WTC11 (cell line): Measurements from ENCODE around the gene TMEM63C. TPM values are rescaled to one million over a fixed set of nuclear protein-coding genes. Genes with fewer than 3 reads are reported as not detected.

Source experiments
- ATAC-seq: fragments of 200-7000 bp; cut with Tn5 transposase; 2 replicates; pipeline ENCODE4 v1.10.0; 2021; ENCODE audit warnings: mild to moderate bottlenecking, moderate library complexity
- CTCF ChIA-PET: fragments of 300-600 bp; sonication (Branson Sonifier 250); formaldehyde crosslinking; loops from one replicate; lab custom pipeline; 2021; ENCODE audit warnings: antibody characterized with exemption; lab: Charles Lee
- POLR2A ChIA-PET: fragments of 350-600 bp; sonication (Branson Sonifier 250); formaldehyde crosslinking; loops from one replicate; lab custom pipeline; 2021; ENCODE audit warnings: antibody characterized with exemption; lab: Charles Lee
- DNase-seq: peaks from one replicate; pipeline ENCODE4 v3.0.0; 2021; ENCODE audit warnings: low spot score
- H3K27ac Mint-ChIP-seq: 2 replicates; pipeline ENCODE4 v1.8.0; 2021; ENCODE audit warnings: mixed read lengths
- H3K27me3 Mint-ChIP-seq: 2 replicates; pipeline ENCODE4 v1.8.0; 2021; ENCODE audit warnings: low read depth, mild to moderate bottlenecking, moderate library complexity, mixed read lengths
- H3K36me3 Mint-ChIP-seq: 2 replicates; pipeline ENCODE4 v1.8.0; 2021; ENCODE audit warnings: mixed read lengths
- H3K4me1 Mint-ChIP-seq: 2 replicates; pipeline ENCODE4 v1.8.0; 2022; ENCODE audit warnings: mixed read lengths
- H3K4me3 Mint-ChIP-seq: 2 replicates; pipeline ENCODE4 v1.8.0; 2021; ENCODE audit warnings: mild to moderate bottlenecking, moderate library complexity, mixed read lengths
- H3K9me3 Mint-ChIP-seq: 2 replicates; pipeline ENCODE4 v1.8.0; 2021; ENCODE audit warnings: mixed read lengths
- CREM ChIP-seq: sonication (generic); formaldehyde crosslinking; IDR thresholded peaks from 2 replicates; pipeline ENCODE4 v1.8.1; 2022; ENCODE audit warnings: mild to moderate bottlenecking, missing genetic modification reagents, moderate library complexity
- FOXK1 ChIP-seq: sonication (generic); formaldehyde crosslinking; IDR thresholded peaks from 2 replicates; pipeline ENCODE4 v1.8.0; 2022; ENCODE audit warnings: mild to moderate bottlenecking, moderate library complexity, missing genetic modification reagents
- HMGA2 ChIP-seq: fragments of 250-450 bp; sonication (Bioruptor Pico); IDR thresholded peaks from 2 replicates; pipeline ENCODE4 v1.4.0; 2021; ENCODE audit warnings: mild to moderate bottlenecking, moderate library complexity
- IRF2 ChIP-seq: sonication (generic); formaldehyde crosslinking; IDR thresholded peaks from 2 replicates; pipeline ENCODE4 v1.8.0; 2022; ENCODE audit warnings: low read depth, missing genetic modification reagents, borderline replicate concordance
- NFYB ChIP-seq: sonication (generic); formaldehyde crosslinking; conservative IDR thresholded peaks from 2 replicates; pipeline ENCODE4 v1.8.0; 2022; ENCODE audit warnings: low read depth, missing genetic modification reagents
- NR2C2 ChIP-seq: sonication (generic); formaldehyde crosslinking; IDR thresholded peaks from 2 replicates; pipeline ENCODE4 v1.8.0; 2022; ENCODE audit warnings: mild to moderate bottlenecking, missing genetic modification reagents
- SP1 ChIP-seq: sonication (generic); formaldehyde crosslinking; conservative IDR thresholded peaks from 2 replicates; pipeline ENCODE4 v1.8.1; 2022; ENCODE audit warnings: missing genetic modification reagents
- TP53 ChIP-seq: sonication (generic); formaldehyde crosslinking; IDR thresholded peaks from 2 replicates; pipeline ENCODE4 v1.8.1; 2023; ENCODE audit warnings: mild to moderate bottlenecking, missing genetic modification reagents
- ZNF219 ChIP-seq: sonication (generic); formaldehyde crosslinking; IDR thresholded peaks from 2 replicates; pipeline ENCODE4 v1.8.0; 2023; ENCODE audit warnings: missing genetic modification reagents, mild to moderate bottlenecking, borderline replicate concordance
- ZNF317 ChIP-seq: sonication (generic); formaldehyde crosslinking; IDR thresholded peaks from 2 replicates; pipeline ENCODE4 v1.8.1; 2023; ENCODE audit warnings: low read depth, mild to moderate bottlenecking, moderate library complexity, missing genetic modification reagents, borderline replicate concordance
- ZNF396 ChIP-seq: fragments of 250-450 bp; sonication (Bioruptor Pico); IDR thresholded peaks from 2 replicates; pipeline ENCODE4 v1.8.0; 2021; ENCODE audit warnings: mild to moderate bottlenecking, moderate library complexity, borderline replicate concordance
- total RNA-seq: library from RNA; stranded (reverse); gene quantifications from 3 replicates; pipeline ENCODE4 v1.2.3, GENCODE V29; 2021
- TF ChIP-seq, protein P1 (sequence below): sonication (generic); formaldehyde crosslinking; IDR thresholded peaks from 2 replicates; pipeline ENCODE4 v1.8.1; 2022; ENCODE audit warnings: low read depth, mild to moderate bottlenecking, moderate library complexity, missing genetic modification reagents, borderline replicate concordance
- TF ChIP-seq, protein P2 (sequence below): sonication (generic); formaldehyde crosslinking; IDR thresholded peaks from 2 replicates; pipeline ENCODE4 v1.8.1; 2023; ENCODE audit warnings: mild to moderate bottlenecking, moderate library complexity, missing genetic modification reagents
- TF ChIP-seq, protein P3 (sequence below): sonication (generic); formaldehyde crosslinking; IDR thresholded peaks from 2 replicates; pipeline ENCODE4 v1.8.0; 2023; ENCODE audit warnings: missing genetic modification reagents
- TF ChIP-seq, protein P4 (sequence below): sonication (generic); formaldehyde crosslinking; IDR thresholded peaks from 2 replicates; pipeline ENCODE4 v1.8.1; 2023; ENCODE audit warnings: mild to moderate bottlenecking, missing genetic modification reagents, borderline replicate concordance
- TF ChIP-seq, protein P5 (sequence below): sonication (generic); formaldehyde crosslinking; IDR thresholded peaks from 2 replicates; pipeline ENCODE4 v1.8.1; 2023; ENCODE audit warnings: mild to moderate bottlenecking, missing genetic modification reagents

Gene TMEM63C
- total RNA-seq, 1 experiment from 2014 or later, result 8.8 TPM

DNA sequence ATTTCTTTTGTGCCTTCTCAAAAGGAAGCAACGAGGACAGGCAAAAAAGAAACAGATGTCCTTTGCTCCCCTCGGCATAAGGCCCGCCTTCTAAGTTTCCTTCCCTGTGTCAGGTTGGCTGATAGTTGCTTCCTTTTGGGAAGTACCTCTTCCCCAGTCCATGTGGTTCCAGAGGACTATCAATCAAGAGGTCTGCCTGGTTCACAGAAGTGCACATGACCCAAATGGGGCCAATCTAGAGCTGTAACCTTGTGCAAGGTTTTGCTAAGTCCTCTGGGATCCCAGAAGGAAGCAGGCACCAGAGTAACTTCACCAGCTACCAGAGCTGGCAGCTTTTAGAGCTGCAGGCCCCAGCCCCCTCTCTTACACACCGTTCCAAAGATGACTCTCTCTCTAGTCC, 42.6 kb downstream of the TMEM63C start:
- POLR2A ChIA-PET, result no interaction called here
- ATAC-seq (no peak), DNase-seq (no peak)
- Mint-ChIP-seq H3K4me1 (peaks cover 52% of the 10 kb centered on the region), H3K9me3 (no peaks in the 10 kb centered on the region), H3K4me3 (no peak overlapping the region), H3K27me3 (no peaks in the 10 kb centered on the region), H3K36me3 (no peaks in the 10 kb centered on the region), H3K27ac (0 out of 2 replicates have a peak overlapping the region, but pooled peaks have one; percentile 17)
- CTCF ChIA-PET, result interaction anchor here (0.8 to 5.0 kb wide), 5 partner anchors 11 to 97 kb away, joined by 3 to 27 read pairs (median 5); partner anchors contain the start of genes GSTZ1 and ZDHHC22
- TF ChIP-seq NFYB (no peak), ZNF396 (CRISPR knock-in tag) (no peak), HMGA2 (CRISPR knock-in tag) (no peak), ZNF317 (CRISPR knock-in tag) (no peak)
- TF ChIP-seq, protein P1, sequence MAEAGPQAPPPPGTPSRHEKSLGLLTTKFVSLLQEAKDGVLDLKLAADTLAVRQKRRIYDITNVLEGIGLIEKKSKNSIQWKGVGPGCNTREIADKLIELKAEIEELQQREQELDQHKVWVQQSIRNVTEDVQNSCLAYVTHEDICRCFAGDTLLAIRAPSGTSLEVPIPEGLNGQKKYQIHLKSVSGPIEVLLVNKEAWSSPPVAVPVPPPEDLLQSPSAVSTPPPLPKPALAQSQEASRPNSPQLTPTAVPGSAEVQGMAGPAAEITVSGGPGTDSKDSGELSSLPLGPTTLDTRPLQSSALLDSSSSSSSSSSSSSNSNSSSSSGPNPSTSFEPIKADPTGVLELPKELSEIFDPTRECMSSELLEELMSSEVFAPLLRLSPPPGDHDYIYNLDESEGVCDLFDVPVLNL (CRISPR knock-in tag), result no peak
- TF ChIP-seq, protein P2, sequence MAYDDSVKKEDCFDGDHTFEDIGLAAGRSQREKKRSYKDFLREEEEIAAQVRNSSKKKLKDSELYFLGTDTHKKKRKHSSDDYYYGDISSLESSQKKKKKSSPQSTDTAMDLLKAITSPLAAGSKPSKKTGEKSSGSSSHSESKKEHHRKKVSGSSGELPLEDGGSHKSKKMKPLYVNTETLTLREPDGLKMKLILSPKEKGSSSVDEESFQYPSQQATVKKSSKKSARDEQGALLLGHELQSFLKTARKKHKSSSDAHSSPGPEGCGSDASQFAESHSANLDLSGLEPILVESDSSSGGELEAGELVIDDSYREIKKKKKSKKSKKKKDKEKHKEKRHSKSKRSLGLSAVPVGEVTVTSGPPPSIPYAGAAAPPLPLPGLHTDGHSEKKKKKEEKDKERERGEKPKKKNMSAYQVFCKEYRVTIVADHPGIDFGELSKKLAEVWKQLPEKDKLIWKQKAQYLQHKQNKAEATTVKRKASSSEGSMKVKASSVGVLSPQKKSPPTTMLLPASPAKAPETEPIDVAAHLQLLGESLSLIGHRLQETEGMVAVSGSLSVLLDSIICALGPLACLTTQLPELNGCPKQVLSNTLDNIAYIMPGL (CRISPR knock-in tag), result no peak
- TF ChIP-seq, protein P3, sequence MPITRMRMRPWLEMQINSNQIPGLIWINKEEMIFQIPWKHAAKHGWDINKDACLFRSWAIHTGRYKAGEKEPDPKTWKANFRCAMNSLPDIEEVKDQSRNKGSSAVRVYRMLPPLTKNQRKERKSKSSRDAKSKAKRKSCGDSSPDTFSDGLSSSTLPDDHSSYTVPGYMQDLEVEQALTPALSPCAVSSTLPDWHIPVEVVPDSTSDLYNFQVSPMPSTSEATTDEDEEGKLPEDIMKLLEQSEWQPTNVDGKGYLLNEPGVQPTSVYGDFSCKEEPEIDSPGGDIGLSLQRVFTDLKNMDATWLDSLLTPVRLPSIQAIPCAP (CRISPR knock-in tag), result no peak
- TF ChIP-seq, protein P4, sequence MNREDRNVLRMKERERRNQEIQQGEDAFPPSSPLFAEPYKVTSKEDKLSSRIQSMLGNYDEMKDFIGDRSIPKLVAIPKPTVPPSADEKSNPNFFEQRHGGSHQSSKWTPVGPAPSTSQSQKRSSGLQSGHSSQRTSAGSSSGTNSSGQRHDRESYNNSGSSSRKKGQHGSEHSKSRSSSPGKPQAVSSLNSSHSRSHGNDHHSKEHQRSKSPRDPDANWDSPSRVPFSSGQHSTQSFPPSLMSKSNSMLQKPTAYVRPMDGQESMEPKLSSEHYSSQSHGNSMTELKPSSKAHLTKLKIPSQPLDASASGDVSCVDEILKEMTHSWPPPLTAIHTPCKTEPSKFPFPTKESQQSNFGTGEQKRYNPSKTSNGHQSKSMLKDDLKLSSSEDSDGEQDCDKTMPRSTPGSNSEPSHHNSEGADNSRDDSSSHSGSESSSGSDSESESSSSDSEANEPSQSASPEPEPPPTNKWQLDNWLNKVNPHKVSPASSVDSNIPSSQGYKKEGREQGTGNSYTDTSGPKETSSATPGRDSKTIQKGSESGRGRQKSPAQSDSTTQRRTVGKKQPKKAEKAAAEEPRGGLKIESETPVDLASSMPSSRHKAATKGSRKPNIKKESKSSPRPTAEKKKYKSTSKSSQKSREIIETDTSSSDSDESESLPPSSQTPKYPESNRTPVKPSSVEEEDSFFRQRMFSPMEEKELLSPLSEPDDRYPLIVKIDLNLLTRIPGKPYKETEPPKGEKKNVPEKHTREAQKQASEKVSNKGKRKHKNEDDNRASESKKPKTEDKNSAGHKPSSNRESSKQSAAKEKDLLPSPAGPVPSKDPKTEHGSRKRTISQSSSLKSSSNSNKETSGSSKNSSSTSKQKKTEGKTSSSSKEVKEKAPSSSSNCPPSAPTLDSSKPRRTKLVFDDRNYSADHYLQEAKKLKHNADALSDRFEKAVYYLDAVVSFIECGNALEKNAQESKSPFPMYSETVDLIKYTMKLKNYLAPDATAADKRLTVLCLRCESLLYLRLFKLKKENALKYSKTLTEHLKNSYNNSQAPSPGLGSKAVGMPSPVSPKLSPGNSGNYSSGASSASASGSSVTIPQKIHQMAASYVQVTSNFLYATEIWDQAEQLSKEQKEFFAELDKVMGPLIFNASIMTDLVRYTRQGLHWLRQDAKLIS (CRISPR knock-in tag), result no peak

DNA sequence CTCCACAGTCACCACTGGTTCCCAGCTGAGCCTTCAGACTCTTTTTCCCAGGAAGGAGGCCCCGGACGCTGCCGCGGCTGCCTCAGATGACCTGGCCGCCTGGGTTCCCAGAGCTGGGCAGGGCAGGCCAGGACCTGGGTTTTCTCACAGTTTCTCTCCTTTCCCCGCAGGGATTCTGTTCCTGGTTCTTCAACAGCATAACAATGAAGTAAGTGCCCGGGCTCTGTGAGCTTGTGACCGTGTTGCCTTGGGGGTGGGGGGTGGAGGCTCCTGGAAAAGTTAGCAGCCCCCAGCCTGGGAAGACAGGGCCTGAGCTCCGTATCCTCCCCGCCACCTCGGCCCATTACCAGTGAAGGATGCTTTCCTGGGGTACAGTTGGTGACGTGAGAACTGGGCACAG, 43.7 kb downstream of the TMEM63C start:
- Mint-ChIP-seq H3K4me3 (no peak overlapping the region), H3K9me3 (no peaks in the 10 kb centered on the region), H3K36me3 (no peaks in the 10 kb centered on the region), H3K4me1 (peaks cover 44% of the 10 kb centered on the region), H3K27me3 (no peaks in the 10 kb centered on the region), H3K27ac (no peak overlapping the region)
- DNase-seq (no peak), ATAC-seq (no peak)
- CTCF ChIA-PET, result interaction anchor here (0.6 to 5.0 kb wide), 7 partner anchors 12 to 428 kb away, joined by 3 to 27 read pairs (median 5); no protein-coding TSS in a partner anchor
- TF ChIP-seq ZNF219 (CRISPR knock-in tag), result no peak
- TF ChIP-seq SP1 (CRISPR knock-in tag), result no peak
- TF ChIP-seq TP53, result no peak
- TF ChIP-seq, protein P5, sequence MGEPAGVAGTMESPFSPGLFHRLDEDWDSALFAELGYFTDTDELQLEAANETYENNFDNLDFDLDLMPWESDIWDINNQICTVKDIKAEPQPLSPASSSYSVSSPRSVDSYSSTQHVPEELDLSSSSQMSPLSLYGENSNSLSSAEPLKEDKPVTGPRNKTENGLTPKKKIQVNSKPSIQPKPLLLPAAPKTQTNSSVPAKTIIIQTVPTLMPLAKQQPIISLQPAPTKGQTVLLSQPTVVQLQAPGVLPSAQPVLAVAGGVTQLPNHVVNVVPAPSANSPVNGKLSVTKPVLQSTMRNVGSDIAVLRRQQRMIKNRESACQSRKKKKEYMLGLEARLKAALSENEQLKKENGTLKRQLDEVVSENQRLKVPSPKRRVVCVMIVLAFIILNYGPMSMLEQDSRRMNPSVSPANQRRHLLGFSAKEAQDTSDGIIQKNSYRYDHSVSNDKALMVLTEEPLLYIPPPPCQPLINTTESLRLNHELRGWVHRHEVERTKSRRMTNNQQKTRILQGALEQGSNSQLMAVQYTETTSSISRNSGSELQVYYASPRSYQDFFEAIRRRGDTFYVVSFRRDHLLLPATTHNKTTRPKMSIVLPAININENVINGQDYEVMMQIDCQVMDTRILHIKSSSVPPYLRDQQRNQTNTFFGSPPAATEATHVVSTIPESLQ (CRISPR knock-in tag), result no peak
- no peak for TF ChIP-seq IRF2
- TF ChIP-seq CREM (CRISPR knock-in tag), result no peak
- no peak for TF ChIP-seq FOXK1 (CRISPR knock-in tag)
- no peak for TF ChIP-seq NR2C2 (CRISPR knock-in tag)
- POLR2A ChIA-PET, result no interaction called here
